Measurements from ENCODE around the gene ALPL.

DNA sequence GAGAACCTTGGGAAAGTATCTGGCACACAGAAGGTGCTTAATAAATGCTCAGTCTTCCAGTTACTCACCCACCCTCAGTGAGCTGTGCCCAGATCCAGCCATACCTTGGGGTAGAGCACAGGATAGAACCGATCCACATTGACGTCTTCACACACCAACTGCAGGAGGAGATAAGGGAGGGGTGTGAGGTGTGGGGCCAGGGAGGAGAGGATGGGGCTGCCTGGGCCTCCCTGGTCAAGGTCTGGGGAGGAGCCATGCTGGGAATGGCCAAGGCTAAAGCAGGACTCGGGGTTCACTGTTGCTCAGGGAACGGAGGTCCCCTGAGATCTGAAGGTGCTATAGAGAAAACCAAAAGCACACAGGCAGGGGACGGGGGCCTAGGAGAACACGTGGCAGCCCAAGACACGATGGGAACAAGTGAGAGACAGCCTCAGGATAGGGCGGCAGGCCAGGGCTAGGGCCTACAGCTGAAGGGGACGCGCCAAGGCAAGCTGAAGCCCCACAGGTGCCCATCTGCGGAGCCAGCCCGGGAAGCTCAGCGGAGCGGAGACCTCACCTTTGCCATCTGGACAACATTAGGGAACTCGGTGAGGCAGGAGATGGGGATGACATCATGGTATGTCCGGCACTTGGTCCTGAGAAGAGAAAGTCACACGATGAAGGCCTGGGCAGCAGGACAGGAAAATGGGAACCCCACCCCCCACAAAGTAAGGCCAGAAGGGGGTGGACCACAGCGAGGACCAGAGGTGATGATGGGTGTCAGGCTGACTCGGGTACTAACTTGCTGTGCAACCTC lies 104.0 kb downstream of the ALPL start:
- TF ChIP-seq, protein P1, sequence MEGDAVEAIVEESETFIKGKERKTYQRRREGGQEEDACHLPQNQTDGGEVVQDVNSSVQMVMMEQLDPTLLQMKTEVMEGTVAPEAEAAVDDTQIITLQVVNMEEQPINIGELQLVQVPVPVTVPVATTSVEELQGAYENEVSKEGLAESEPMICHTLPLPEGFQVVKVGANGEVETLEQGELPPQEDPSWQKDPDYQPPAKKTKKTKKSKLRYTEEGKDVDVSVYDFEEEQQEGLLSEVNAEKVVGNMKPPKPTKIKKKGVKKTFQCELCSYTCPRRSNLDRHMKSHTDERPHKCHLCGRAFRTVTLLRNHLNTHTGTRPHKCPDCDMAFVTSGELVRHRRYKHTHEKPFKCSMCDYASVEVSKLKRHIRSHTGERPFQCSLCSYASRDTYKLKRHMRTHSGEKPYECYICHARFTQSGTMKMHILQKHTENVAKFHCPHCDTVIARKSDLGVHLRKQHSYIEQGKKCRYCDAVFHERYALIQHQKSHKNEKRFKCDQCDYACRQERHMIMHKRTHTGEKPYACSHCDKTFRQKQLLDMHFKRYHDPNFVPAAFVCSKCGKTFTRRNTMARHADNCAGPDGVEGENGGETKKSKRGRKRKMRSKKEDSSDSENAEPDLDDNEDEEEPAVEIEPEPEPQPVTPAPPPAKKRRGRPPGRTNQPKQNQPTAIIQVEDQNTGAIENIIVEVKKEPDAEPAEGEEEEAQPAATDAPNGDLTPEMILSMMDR (conservative IDR thresholded peaks at IDR 0.05 in 1 of 2, IDR thresholded peaks at IDR 0.05 in 1 of 2; ENCODE audit: low read depth in 1 of 2, low read length in 2 of 2) = no peak
- TF ChIP-seq EZH2 (IDR thresholded peaks at IDR 0.05; ENCODE audit: low read length, missing control alignments) = no peak

Data from fibroblast of lung (primary cell).